Uterus (tissue), 2 donors: ENCODE results near the gene RGPD4.

Source experiments
- CTCF ChIP-seq, 4 experiments: fragments of 200-600 bp in 2 of 4; fragments of 450-650 bp in 2 of 4; sonication (generic) in 2 of 4; IDR thresholded peaks; one replicate each; pipeline ENCODE4 v1.5.1; 2016 to 2019; ENCODE audit warnings: antibody characterized with exemption in 4 of 4, mild to moderate bottlenecking in 2 of 4, moderate library complexity in 1 of 4
- POLR2A ChIP-seq, 2 donors: fragments of 450-650 bp; IDR thresholded peaks; one replicate each; pipeline ENCODE4 v1.6.1; 2016; ENCODE audit warnings: antibody characterized with exemption in 2 of 2, mild to moderate bottlenecking in 1 of 2, moderate library complexity in 1 of 2

GRCh38 chr2:107824451-107825205, 2.1 kb upstream of the RGPD4 start:
- no peak for TF ChIP-seq CTCF (IDR thresholded peaks at IDR 0.05)
- no peak for TF ChIP-seq POLR2A (IDR thresholded peaks at IDR 0.05)
